Measurements from ENCODE around the gene TBCD. TPM values are rescaled to one million over a fixed set of nuclear protein-coding genes. Genes with fewer than 3 reads are reported as not detected.

The TBCD gene
- total RNA-seq, 1 experiment from 2014 or later: 29.6 TPM

DNA sequence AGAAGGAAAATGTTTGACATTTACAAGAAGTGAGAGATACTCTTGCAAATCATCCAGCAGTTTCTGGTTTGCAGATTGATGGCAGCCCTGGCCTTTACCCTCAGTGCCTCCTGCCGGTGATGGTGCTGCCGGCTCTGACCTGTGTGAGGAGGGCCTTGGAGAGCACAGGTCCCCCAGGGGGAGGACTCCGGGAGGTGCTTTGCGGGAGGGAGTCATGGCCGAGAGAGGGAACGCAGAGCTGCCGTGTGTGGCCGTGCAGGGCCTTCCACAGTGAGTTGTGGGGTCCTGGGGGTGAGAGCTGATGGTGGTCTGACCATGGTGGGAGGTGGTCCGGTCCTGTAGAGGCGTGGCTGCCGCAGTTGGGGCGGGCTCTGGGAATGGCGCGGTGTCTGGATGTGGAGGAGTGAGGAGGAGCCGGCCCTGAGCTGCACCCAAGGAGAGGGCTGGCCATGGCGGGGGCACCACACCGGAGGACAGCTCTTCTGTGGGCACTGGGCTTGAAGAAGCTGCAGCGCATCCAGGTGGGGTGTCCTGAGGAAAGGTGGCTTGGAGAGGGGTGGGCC lies 116.0 kb downstream of the TBCD start:
- intact Hi-C loops (cut with micrococcal nuclease): no loop called here
- no peak overlapping the region for H3K9ac ChIP-seq (ENCODE audit: low read length)
- H3F3A ChIP-seq (ENCODE audit: low read length, unreplicated experiment): no peaks in the 10 kb centered on the region
- ChIA-PET CTCF (no interaction called here), POLR2A (ENCODE audit: unreplicated experiment) (no interaction called here)
- no peak for DNase-seq
- H4K20me1 ChIP-seq (ENCODE audit: low read length): no peaks in the 10 kb centered on the region
- TF ChIP-seq, protein P1, sequence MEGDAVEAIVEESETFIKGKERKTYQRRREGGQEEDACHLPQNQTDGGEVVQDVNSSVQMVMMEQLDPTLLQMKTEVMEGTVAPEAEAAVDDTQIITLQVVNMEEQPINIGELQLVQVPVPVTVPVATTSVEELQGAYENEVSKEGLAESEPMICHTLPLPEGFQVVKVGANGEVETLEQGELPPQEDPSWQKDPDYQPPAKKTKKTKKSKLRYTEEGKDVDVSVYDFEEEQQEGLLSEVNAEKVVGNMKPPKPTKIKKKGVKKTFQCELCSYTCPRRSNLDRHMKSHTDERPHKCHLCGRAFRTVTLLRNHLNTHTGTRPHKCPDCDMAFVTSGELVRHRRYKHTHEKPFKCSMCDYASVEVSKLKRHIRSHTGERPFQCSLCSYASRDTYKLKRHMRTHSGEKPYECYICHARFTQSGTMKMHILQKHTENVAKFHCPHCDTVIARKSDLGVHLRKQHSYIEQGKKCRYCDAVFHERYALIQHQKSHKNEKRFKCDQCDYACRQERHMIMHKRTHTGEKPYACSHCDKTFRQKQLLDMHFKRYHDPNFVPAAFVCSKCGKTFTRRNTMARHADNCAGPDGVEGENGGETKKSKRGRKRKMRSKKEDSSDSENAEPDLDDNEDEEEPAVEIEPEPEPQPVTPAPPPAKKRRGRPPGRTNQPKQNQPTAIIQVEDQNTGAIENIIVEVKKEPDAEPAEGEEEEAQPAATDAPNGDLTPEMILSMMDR (conservative IDR thresholded peaks at IDR 0.05; ENCODE audit: low read depth, low read length): no peak
- TF ChIP-seq EZH2 (IDR thresholded peaks at IDR 0.05; ENCODE audit: low read length, unreplicated experiment) (no peak), EZH2phosphoT487 (IDR thresholded peaks at IDR 0.05; ENCODE audit: borderline replicate concordance, low read length) (no peak)
- no peaks in the 10 kb centered on the region for H3K9me3 ChIP-seq (ENCODE audit: low read length)
- no peak overlapping the region for H3K4me2 ChIP-seq (ENCODE audit: low read length)
- BruUV-seq (replicated peaks): no TSS peak
- no peak overlapping the region for H3K4me3 ChIP-seq (ENCODE audit: low read length)
- no peaks in the 10 kb centered on the region for H3K79me2 ChIP-seq (ENCODE audit: low read length)
- H3K36me3 ChIP-seq (ENCODE audit: low read depth, low read length): no peaks in the 10 kb centered on the region; the same call in 1 of the 2 replicates
- no peak overlapping the region for H2AFZ ChIP-seq (ENCODE audit: low read length)
- H3K4me1 ChIP-seq (ENCODE audit: insufficient read depth, low read length): peaks cover 6% of the 10 kb centered on the region; the same call in 1 of the 2 replicates
- ATAC-seq: no peak
- H3K27ac ChIP-seq (ENCODE audit: low read length): no peak overlapping the region
- H3K27me3 ChIP-seq (ENCODE audit: low read length): no peaks in the 10 kb centered on the region
- H3K9me2 ChIP-seq (replicated peaks; ENCODE audit: low read length): no peaks in the 10 kb centered on the region

DNA sequence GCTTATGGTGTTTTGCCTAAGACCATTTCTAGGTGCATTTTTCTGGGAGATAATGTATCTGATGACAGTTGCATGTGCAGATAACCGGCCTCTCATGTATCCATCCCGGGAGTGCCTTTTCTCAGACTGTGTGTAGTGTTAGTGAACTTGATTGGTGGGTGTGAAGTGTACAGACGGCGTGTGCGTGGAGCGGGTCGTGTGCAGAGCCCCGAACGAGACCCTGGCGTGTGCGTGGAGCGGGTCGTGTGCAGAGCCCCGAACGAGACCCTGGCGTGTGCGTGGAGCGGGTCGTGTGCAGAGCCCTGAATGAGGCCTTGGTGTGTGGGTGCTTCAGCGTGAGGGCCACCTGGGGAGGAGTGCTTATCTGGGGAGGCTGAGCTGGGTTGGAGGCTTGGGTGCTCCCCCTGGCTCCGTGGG lies 116.9 kb downstream of the TBCD start:
- ATAC-seq (no peak), DNase-seq (no peak)
- no peaks in the 10 kb centered on the region for H3K79me2 ChIP-seq (ENCODE audit: low read length)
- BruUV-seq (replicated peaks): no TSS peak
- H3K9me2 ChIP-seq (replicated peaks; ENCODE audit: low read length): no peaks in the 10 kb centered on the region
- intact Hi-C loops (cut with micrococcal nuclease): no loop called here
- no peak overlapping the region for H3K9ac ChIP-seq (ENCODE audit: low read length)
- peaks cover 6% of the 10 kb centered on the region; the same call in 1 of the 2 replicates for H3K4me1 ChIP-seq (ENCODE audit: insufficient read depth, low read length)
- no peaks in the 10 kb centered on the region for H3K27me3 ChIP-seq (ENCODE audit: low read length)
- no peak overlapping the region for H3K4me3 ChIP-seq (ENCODE audit: low read length)
- no peak overlapping the region for H2AFZ ChIP-seq (ENCODE audit: low read length)
- TF ChIP-seq, protein P1 (conservative IDR thresholded peaks at IDR 0.05; ENCODE audit: low read depth, low read length): no peak
- TF ChIP-seq EZH2 (IDR thresholded peaks at IDR 0.05; ENCODE audit: low read length, unreplicated experiment): no peak
- no peak for TF ChIP-seq EZH2phosphoT487 (IDR thresholded peaks at IDR 0.05; ENCODE audit: borderline replicate concordance, low read length)
- ChIA-PET POLR2A (ENCODE audit: unreplicated experiment) (no interaction called here), CTCF (no interaction called here)
- H3K36me3 ChIP-seq (ENCODE audit: low read depth, low read length): no peaks in the 10 kb centered on the region; the same call in 1 of the 2 replicates
- no peaks in the 10 kb centered on the region for H3K9me3 ChIP-seq (ENCODE audit: low read length)
- no peak overlapping the region for H3K4me2 ChIP-seq (ENCODE audit: low read length)
- no peaks in the 10 kb centered on the region for H3F3A ChIP-seq (ENCODE audit: low read length, unreplicated experiment)
- no peaks in the 10 kb centered on the region for H4K20me1 ChIP-seq (ENCODE audit: low read length)
- no peak overlapping the region for H3K27ac ChIP-seq (ENCODE audit: low read length)

DNA sequence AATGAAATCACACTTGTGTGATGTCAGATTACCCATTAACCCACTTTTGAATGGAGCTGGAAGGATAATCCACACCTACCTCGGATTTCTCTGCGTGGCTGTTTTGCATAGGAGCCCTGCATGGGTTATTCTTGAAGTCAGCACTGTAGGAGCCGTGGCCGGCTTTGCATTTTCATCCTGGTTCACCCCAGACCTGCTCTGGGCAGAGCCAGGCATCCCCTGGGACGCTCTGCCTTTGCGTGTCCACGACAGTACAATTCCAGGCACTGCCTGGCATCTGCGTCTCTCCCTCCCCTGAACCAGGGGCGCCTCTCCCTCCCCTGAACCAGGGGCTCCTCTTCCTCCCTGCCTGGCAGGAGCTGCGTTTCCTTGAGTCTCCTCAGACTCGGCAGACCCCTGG lies 117.7 kb downstream of the TBCD start:
- H3K36me3 ChIP-seq (ENCODE audit: low read depth, low read length): no peaks in the 10 kb centered on the region; the same call in 1 of the 2 replicates
- H3K27ac ChIP-seq (ENCODE audit: low read length): no peak overlapping the region
- BruUV-seq (replicated peaks): no TSS peak
- intact Hi-C loops (cut with micrococcal nuclease): no loop called here
- H3K4me3 ChIP-seq (ENCODE audit: low read length): no peak overlapping the region
- DNase-seq (no peak), ATAC-seq (no peak)
- H4K20me1 ChIP-seq (ENCODE audit: low read length): no peaks in the 10 kb centered on the region
- no peak overlapping the region for H3K9ac ChIP-seq (ENCODE audit: low read length)
- H3K4me2 ChIP-seq (ENCODE audit: low read length): no peak overlapping the region
- H3K4me1 ChIP-seq (ENCODE audit: insufficient read depth, low read length): peaks cover 7% of the 10 kb centered on the region; the same call in 1 of the 2 replicates
- no peak overlapping the region for H2AFZ ChIP-seq (ENCODE audit: low read length)
- H3K9me3 ChIP-seq (ENCODE audit: low read length): no peaks in the 10 kb centered on the region
- no peaks in the 10 kb centered on the region for H3F3A ChIP-seq (ENCODE audit: low read length, unreplicated experiment)
- CTCF ChIA-PET: no interaction called here
- H3K27me3 ChIP-seq (ENCODE audit: low read length): no peaks in the 10 kb centered on the region
- no peaks in the 10 kb centered on the region for H3K9me2 ChIP-seq (replicated peaks; ENCODE audit: low read length)
- TF ChIP-seq, protein P1 (conservative IDR thresholded peaks at IDR 0.05; ENCODE audit: low read depth, low read length): no peak
- no peak for TF ChIP-seq EZH2 (IDR thresholded peaks at IDR 0.05; ENCODE audit: low read length, unreplicated experiment)
- TF ChIP-seq EZH2phosphoT487 (IDR thresholded peaks at IDR 0.05; ENCODE audit: borderline replicate concordance, low read length): no peak
- POLR2A ChIA-PET (ENCODE audit: unreplicated experiment): no interaction called here
- H3K79me2 ChIP-seq (ENCODE audit: low read length): peaks cover 4% of the 10 kb centered on the region; the same call in 1 of the 2 replicates
